K562 (cell line): ENCODE data around the gene KCTD1. TPM values are rescaled to one million over a fixed set of nuclear protein-coding genes. Genes with fewer than 3 reads are reported as not detected.

Experiments used
- ATAC-seq: fragments of 200-7000 bp; cut with Tn5 transposase; 3 replicates; pipeline ENCODE4 v1.9.1; 2020; ENCODE audit warnings: moderate library complexity
- BruUV-seq: library from RNA; stranded (reverse); fragments of 400-500 nt; replicated peaks from 2 replicates; lab custom pipeline; 2021; lab: Mats Ljungman, UMichigan
- CTCF ChIA-PET: fragments of 300-600 bp; formaldehyde crosslinking; extraction: SDS; loops from one replicate; lab custom pipeline; 2021; ENCODE audit warnings: low intra/inter-chr PET ratio; lab: Yijun Ruan, JAX
- POLR2A ChIA-PET: fragments of 300-600, 350-650 bp; sonication (Branson Sonifier 250); formaldehyde crosslinking; extraction: SDS; loops from one replicate; lab custom pipeline; 2021; ENCODE audit warnings: antibody characterized with exemption, inconsistent platforms; lab: Yijun Ruan, JAX
- DNase-seq, 4 experiments: peaks; one replicate each; pipeline versions ENCODE4 v3.0.0 to v3.0.0-alpha.2; 2011 to 2018; ENCODE audit warnings: low spot score in 3 of 4, mixed read lengths in 3 of 4; ENCODE audit errors: extremely low read depth in 1 of 4
- FAIRE-seq: peaks from 2 replicates; lab custom pipeline; 2011; peaks lifted over from hg19 to GRCh38; lab: Jason Lieb, UNC
- H2AFZ ChIP-seq: 2 replicates; pipeline ENCODE4 v1.6.0; 2011; ENCODE audit warnings: low read depth, low read length, control low read depth, inconsistent platforms
- H3K27ac ChIP-seq: fragments of 200-600 bp; 3 replicates; pipeline ENCODE4 v1.8.0; 2011; ENCODE audit warnings: low read depth, mild to moderate bottlenecking, control low read depth, inconsistent platforms, low read length, moderate library complexity, mixed read lengths; ENCODE audit errors: extremely low read depth
- H3K27me3 ChIP-seq, 2 experiments: fragments of 300-600 bp in 1 of 2; 2 replicates in 1 of 2; 3 replicates in 1 of 2; pipeline versions ENCODE4 v1.6.0 to v1.8.0; 2011; ENCODE audit warnings: inconsistent platforms in 2 of 2, low read length in 2 of 2, mild to moderate bottlenecking in 1 of 2, mixed read lengths in 1 of 2, moderate library complexity in 1 of 2; ENCODE audit not compliant: control insufficient read depth in 2 of 2, insufficient read depth in 2 of 2
- H3K36me3 ChIP-seq: fragments of 300-600 bp; 3 replicates; pipeline ENCODE4 v1.8.0; 2011; ENCODE audit warnings: mild to moderate bottlenecking, low read length, inconsistent platforms; ENCODE audit not compliant: control insufficient read depth, insufficient read depth
- H3K4me1 ChIP-seq, 2 experiments: fragments of 200-600 bp in 1 of 2; replicated peaks in 1 of 2; 2 replicates in 1 of 2; 3 replicates in 1 of 2; pipeline versions ENCODE4 v1.5.1 to v1.8.0; 2011; ENCODE audit warnings: inconsistent platforms in 2 of 2, low read length in 2 of 2, mild to moderate bottlenecking in 1 of 2, mixed read lengths in 1 of 2, moderate library complexity in 1 of 2; ENCODE audit not compliant: control insufficient read depth in 2 of 2, insufficient read depth in 2 of 2
- H3K4me2 ChIP-seq: 2 replicates; pipeline ENCODE4 v1.6.1; 2011; ENCODE audit warnings: low read length, control low read depth, inconsistent platforms, mixed read lengths; ENCODE audit not compliant: insufficient read depth
- H3K4me3 ChIP-seq: fragments of 200-600 bp; sonication (generic), shearing (Covaris generic); 2 replicates; pipeline ENCODE4 v1.5.1; 2016; ENCODE audit warnings: control low read depth, inconsistent platforms
- H3K79me2 ChIP-seq: fragments of 200-600 bp; 3 replicates; pipeline ENCODE4 v1.8.0; 2011; ENCODE audit warnings: low read length, inconsistent platforms; ENCODE audit not compliant: control insufficient read depth, insufficient read depth
- H3K9ac ChIP-seq, 2 experiments: 2 replicates each; pipeline versions ENCODE4 v1.6.0 to v1.6.1; 2011; ENCODE audit warnings: low read depth in 2 of 2, low read length in 2 of 2, control low read depth in 1 of 2, inconsistent platforms in 1 of 2, mild to moderate bottlenecking in 1 of 2, mixed read lengths in 1 of 2; ENCODE audit not compliant: insufficient read depth in 1 of 2
- H3K9me1 ChIP-seq: one replicate; pipeline ENCODE4 v1.6.0; 2011; ENCODE audit warnings: inconsistent platforms, mild to moderate bottlenecking, low read length, moderate library complexity; ENCODE audit not compliant: control insufficient read depth, insufficient read depth
- H3K9me3 ChIP-seq: replicated peaks from 2 replicates; pipeline ENCODE4 v1.5.1; 2011; ENCODE audit warnings: low read depth, low read length, inconsistent platforms; ENCODE audit not compliant: control insufficient read depth, insufficient read depth
- H4K20me1 ChIP-seq: replicated peaks from 2 replicates; pipeline ENCODE4 v1.6.1; 2011; ENCODE audit warnings: low read length, inconsistent platforms, mixed read lengths; ENCODE audit not compliant: control insufficient read depth, insufficient read depth
- KDM1A ChIP-seq, 2 experiments: fragments of 450-650 bp; IDR thresholded peaks; 2 replicates each; pipeline ENCODE4 v1.6.1; 2016; ENCODE audit warnings: mild to moderate bottlenecking in 2 of 2
- POLR2A ChIP-seq: fragments of 450-650 bp; conservative IDR thresholded peaks from 2 replicates; pipeline ENCODE4 v1.6.1; 2016
- RUNX1 ChIP-seq: sonication (generic); IDR thresholded peaks from 2 replicates; pipeline ENCODE4 v1.6.1; 2016; ENCODE audit warnings: antibody characterized with exemption, low read depth
- TFAM ChIP-seq: fragments of 250-450 bp; sonication (Bioruptor Pico); conservative IDR thresholded peaks from 2 replicates; pipeline ENCODE4 v1.5.0; 2021; ENCODE audit warnings: mild to moderate bottlenecking, moderate library complexity
- ZNF316 ChIP-seq: fragments of 450-650 bp; IDR thresholded peaks from 2 replicates; pipeline ENCODE4 v1.6.1; 2016
- WGBS: fragments of 100-300 bp; shearing (Covaris generic); methylation state at CpG from one replicate; pipeline ENCODE4 v1.1.6; 2016; ENCODE audit warnings: low coverage, mixed read lengths; ENCODE audit not compliant: insufficient coverage; ENCODE audit errors: missing lambda C conversion rate; 5-methylcytosine and 5-hydroxymethylcytosine counted together
- in situ Hi-C: fragments of 300-500 bp; cut with MboI; formaldehyde crosslinking; loops from 4 replicates; pipeline ENCODE4 v1.15.0; 2018; ENCODE audit warnings: inconsistent platforms, mixed read lengths
- intact Hi-C: fragments of 100-400 bp; cut with micrococcal nuclease; formaldehyde crosslinking; loops from 2 replicates; pipeline ENCODE4 v1.14.2; 2022
- polyA plus RNA-seq, 8 experiments: library from polyadenylated mRNA; depleted of rRNA in 4 of 8; stranded (reverse) in 5 of 8; unstranded in 3 of 8; fragments of >200 nt; fragmentation: Nextera tagmentation in 2 of 8; fragmentation: Illumina TruSeq in 1 of 8; extraction: Ambion mirVana in 2 of 8; extraction: Trizol in 1 of 8; gene quantifications; 2 replicates each; pipeline versions ENCODE4 v1.2.1 to v1.2.3, GENCODE V29; 2011 to 2014; ENCODE audit warnings: inconsistent platforms in 1 of 8, missing spikeins in 1 of 8
- total RNA-seq, 7 experiments: library from RNA; depleted of rRNA in 6 of 7; stranded (reverse); fragments of >200 nt in 6 of 7; fragmentation: Illumina TruSeq in 2 of 7; extraction: Trizol in 2 of 7; gene quantifications; 2 replicates each; pipeline versions ENCODE4 v1.2.1 to v1.2.3, GENCODE V29; 2011 to 2021; ENCODE audit warnings: low replicate concordance in 1 of 7
- TF ChIP-seq, protein P1 (sequence below): fragments of 250-450 bp; sonication (Bioruptor Pico); IDR thresholded peaks from 2 replicates; pipeline ENCODE4 v1.8.0; 2021; ENCODE audit warnings: mild to moderate bottlenecking, moderate library complexity
- TF ChIP-seq, protein P2 (sequence below): fragments of 250-450 bp; sonication (Bioruptor Pico); IDR thresholded peaks from 2 replicates; pipeline ENCODE4 v1.8.0; 2021; ENCODE audit warnings: moderate library complexity, mild to moderate bottlenecking, inconsistent platforms
- TF ChIP-seq, protein P3 (sequence below): conservative IDR thresholded peaks from 2 replicates; pipeline ENCODE4 v1.6.1; 2011; ENCODE audit warnings: low read depth, mild to moderate bottlenecking, low read length; ENCODE audit not compliant: control insufficient read depth
- TF ChIP-seq, protein P4 (sequence below): fragments of 250-450 bp; sonication (Bioruptor Pico); IDR thresholded peaks from 2 replicates; pipeline ENCODE4 v1.8.0; 2022; ENCODE audit warnings: moderate library complexity, mild to moderate bottlenecking, inconsistent platforms
- TF ChIP-seq, protein P5 (sequence below), 2 experiments: IDR thresholded peaks; 2 replicates each; pipeline ENCODE4 v1.6.1; 2011; ENCODE audit warnings: borderline replicate concordance in 1 of 2, control low read depth in 1 of 2, low read depth in 1 of 2, low read length in 1 of 2, mild to moderate bottlenecking in 1 of 2, mixed read lengths in 1 of 2, moderate library complexity in 1 of 2; ENCODE audit not compliant: insufficient read depth in 1 of 2, insufficient read length in 1 of 2, poor library complexity in 1 of 2, severe bottlenecking in 1 of 2; ENCODE audit errors: extremely low read depth in 1 of 2
- TF ChIP-seq, protein P6 (sequence below): fragments of 450-650 bp; IDR thresholded peaks from 2 replicates; pipeline ENCODE4 v1.6.1; 2014; ENCODE audit warnings: low read depth, mild to moderate bottlenecking, moderate library complexity, borderline replicate concordance

Gene KCTD1
- total and polyA plus RNA-seq, 9 of the 15 experiments (the other 6 are each of a cell fraction or from before 2014, with no cell fraction given), result not detected

DNA sequence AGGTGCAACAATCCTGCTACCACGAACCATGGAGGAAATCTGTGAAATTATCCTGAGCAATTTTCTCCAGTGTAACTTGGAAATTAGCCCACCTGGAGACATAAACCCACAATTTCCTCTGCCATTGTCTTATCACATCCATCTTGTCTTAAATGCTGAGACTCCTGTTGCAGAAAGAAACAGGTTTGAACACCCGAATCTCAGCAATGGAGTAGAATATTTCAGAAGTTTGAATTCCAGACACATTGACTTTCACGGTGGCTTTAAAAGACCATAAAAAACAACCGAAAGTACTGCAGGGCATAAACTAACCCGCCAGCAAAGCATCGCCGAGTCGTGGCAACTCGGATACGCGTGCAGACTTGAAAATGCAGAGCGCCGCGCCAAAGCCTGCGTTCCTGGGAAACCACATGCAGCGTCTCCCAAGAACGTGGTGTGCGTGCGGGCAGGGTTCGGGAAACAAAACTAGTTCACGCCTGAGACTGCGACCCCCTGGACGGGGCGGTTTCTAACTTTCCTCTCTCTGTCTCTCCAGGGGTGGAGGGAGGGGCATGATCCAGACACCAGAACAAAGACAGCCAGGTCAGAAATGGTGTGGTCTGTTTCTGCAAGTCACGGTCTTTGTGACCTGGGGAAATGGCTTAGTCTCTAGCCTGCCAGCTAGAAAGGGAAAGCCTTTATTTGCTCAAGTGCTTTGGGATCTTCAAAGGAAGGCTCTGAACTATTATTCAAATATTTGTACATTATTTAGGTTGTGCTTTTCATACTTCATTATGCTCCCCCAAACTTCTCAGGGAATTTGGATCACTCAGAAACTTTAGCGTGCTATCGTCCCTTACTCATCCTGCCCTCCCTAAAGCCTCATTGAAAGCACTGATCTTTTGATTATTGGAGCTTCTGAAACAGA, 26.9 kb upstream of the KCTD1 start:
- 1% methylated on average over 27 of the region's 27 CpGs for WGBS
- H3K9ac ChIP-seq, result no peak overlapping the region
- BruUV-seq, result no TSS peak
- FAIRE-seq (peak; percentile 55), ATAC-seq (peak; percentile 88), DNase-seq (peak in 2 of 4 experiments; percentile 23 to 33)
- H4K20me1 ChIP-seq, result no peaks in the 10 kb centered on the region
- CTCF ChIA-PET, result no interaction called here
- H3K9me3 ChIP-seq, result no peaks in the 10 kb centered on the region
- in situ Hi-C loops, result no loop called here
- 0 out of 2 replicates have a peak overlapping the region, but pooled peaks have one; percentile 41 for H2AFZ ChIP-seq
- no peak overlapping the region for H3K27ac ChIP-seq
- intact Hi-C loops, result no loop called here
- no peaks in the 10 kb centered on the region for H3K27me3 ChIP-seq
- H3K79me2 ChIP-seq, result no peaks in the 10 kb centered on the region
- H3K9me1 ChIP-seq, result no peaks in the 10 kb centered on the region
- no peaks in the 10 kb centered on the region for H3K36me3 ChIP-seq
- no peak overlapping the region for H3K4me3 ChIP-seq
- H3K4me2 ChIP-seq, result peak overlapping the region; percentile 47
- POLR2A ChIA-PET, result interaction anchor here (0.7 kb wide), 1 partner anchor 1144 kb away, joined by 3 read pairs; no protein-coding TSS in a partner anchor
- H3K4me1 ChIP-seq, result peaks cover 0 to 3% of the 10 kb centered on the region in 2 experiments; a peak in 1 of 5 replicates
- TF ChIP-seq, protein P1, sequence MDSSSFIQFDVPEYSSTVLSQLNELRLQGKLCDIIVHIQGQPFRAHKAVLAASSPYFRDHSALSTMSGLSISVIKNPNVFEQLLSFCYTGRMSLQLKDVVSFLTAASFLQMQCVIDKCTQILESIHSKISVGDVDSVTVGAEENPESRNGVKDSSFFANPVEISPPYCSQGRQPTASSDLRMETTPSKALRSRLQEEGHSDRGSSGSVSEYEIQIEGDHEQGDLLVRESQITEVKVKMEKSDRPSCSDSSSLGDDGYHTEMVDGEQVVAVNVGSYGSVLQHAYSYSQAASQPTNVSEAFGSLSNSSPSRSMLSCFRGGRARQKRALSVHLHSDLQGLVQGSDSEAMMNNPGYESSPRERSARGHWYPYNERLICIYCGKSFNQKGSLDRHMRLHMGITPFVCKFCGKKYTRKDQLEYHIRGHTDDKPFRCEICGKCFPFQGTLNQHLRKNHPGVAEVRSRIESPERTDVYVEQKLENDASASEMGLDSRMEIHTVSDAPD, result no peak
- TF ChIP-seq, protein P2, sequence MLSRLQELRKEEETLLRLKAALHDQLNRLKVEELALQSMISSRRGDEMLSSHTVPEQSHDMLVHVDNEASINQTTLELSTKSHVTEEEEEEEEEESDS (CRISPR knock-in tag), result no peak
- TF ChIP-seq ZNF316 (peak; percentile 61), TFAM (CRISPR knock-in tag) (no peak), RUNX1 (no peak), KDM1A (IDR thresholded peaks at IDR 0.05) (no peak), POLR2A (no peak)
- TF ChIP-seq, protein P3, sequence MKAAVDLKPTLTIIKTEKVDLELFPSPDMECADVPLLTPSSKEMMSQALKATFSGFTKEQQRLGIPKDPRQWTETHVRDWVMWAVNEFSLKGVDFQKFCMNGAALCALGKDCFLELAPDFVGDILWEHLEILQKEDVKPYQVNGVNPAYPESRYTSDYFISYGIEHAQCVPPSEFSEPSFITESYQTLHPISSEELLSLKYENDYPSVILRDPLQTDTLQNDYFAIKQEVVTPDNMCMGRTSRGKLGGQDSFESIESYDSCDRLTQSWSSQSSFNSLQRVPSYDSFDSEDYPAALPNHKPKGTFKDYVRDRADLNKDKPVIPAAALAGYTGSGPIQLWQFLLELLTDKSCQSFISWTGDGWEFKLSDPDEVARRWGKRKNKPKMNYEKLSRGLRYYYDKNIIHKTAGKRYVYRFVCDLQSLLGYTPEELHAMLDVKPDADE, result no peak
- TF ChIP-seq, protein P4, sequence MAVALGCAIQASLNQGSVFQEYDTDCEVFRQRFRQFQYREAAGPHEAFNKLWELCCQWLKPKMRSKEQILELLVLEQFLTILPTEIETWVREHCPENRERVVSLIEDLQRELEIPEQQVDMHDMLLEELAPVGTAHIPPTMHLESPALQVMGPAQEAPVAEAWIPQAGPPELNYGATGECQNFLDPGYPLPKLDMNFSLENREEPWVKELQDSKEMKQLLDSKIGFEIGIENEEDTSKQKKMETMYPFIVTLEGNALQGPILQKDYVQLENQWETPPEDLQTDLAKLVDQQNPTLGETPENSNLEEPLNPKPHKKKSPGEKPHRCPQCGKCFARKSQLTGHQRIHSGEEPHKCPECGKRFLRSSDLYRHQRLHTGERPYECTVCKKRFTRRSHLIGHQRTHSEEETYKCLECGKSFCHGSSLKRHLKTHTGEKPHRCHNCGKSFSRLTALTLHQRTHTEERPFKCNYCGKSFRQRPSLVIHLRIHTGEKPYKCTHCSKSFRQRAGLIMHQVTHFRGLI (CRISPR knock-in tag), result no peak
- TF ChIP-seq, protein P5, sequence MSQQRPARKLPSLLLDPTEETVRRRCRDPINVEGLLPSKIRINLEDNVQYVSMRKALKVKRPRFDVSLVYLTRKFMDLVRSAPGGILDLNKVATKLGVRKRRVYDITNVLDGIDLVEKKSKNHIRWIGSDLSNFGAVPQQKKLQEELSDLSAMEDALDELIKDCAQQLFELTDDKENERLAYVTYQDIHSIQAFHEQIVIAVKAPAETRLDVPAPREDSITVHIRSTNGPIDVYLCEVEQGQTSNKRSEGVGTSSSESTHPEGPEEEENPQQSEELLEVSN (IDR thresholded peaks at IDR 0.05; ENCODE audit: borderline replicate concordance in 1 of 2, extremely low read depth in 1 of 2, insufficient read depth in 1 of 2, insufficient read length in 1 of 2, low read depth in 1 of 2, low read length in 1 of 2, poor library complexity in 1 of 2, severe bottlenecking in 1 of 2), result peak in 1 of 2 experiments; percentile 31
- TF ChIP-seq, protein P6, sequence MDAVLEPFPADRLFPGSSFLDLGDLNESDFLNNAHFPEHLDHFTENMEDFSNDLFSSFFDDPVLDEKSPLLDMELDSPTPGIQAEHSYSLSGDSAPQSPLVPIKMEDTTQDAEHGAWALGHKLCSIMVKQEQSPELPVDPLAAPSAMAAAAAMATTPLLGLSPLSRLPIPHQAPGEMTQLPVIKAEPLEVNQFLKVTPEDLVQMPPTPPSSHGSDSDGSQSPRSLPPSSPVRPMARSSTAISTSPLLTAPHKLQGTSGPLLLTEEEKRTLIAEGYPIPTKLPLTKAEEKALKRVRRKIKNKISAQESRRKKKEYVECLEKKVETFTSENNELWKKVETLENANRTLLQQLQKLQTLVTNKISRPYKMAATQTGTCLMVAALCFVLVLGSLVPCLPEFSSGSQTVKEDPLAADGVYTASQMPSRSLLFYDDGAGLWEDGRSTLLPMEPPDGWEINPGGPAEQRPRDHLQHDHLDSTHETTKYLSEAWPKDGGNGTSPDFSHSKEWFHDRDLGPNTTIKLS, result no peak
